Measurements from ENCODE around the gene CHST1. TPM values are rescaled to one million over a fixed set of nuclear protein-coding genes. Genes with fewer than 3 reads are reported as not detected.

CHST1 gene, protein sequence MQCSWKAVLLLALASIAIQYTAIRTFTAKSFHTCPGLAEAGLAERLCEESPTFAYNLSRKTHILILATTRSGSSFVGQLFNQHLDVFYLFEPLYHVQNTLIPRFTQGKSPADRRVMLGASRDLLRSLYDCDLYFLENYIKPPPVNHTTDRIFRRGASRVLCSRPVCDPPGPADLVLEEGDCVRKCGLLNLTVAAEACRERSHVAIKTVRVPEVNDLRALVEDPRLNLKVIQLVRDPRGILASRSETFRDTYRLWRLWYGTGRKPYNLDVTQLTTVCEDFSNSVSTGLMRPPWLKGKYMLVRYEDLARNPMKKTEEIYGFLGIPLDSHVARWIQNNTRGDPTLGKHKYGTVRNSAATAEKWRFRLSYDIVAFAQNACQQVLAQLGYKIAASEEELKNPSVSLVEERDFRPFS
- total RNA-seq = 19.0 and 43.4 TPM in 2 replicates

DNA sequence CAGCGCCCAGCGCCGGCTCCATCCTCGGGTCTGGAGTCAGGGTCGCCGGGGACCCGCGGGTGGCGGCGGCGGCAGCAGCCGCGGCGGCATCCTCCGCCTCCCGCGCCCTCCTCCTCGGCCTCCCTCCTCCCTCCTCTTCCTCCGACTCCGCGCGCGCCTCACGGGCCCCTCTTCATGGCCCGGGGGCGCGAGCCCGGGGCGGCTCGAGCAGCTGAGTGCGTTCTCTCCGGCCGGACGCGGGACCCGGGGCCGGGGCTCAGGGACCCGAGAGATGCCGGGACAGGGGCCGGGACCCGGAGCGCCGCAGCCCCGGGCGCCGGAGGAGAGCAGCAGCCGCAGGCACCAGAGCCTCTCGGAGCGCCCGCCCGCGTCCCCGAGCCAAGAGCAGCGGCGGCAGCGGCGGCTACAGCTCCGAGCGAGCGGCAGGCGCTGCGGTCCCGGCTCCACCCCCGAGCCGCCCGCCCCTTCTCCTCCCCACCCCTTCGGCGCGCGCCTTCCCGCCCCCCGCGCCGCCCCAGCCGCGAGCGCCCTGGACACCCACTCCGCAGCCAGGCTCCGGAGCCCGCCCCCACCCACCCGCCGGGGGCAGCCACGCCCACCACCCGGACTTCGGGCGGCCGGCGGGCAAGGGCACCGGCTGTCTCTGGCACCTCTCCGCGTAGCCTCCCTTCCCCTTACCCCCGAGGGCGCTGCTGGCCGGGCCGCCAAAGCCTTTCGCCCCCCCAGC is at the start of gene CHST1:
CHST1 (minus strand) TSS at position 417 of the 727 bp plus-strand sequence. CDS start 14,699 bp downstream, outside the sequence.

Other genes starting within 250 kb of the CHST1 start
- gene SLC35C1, start 139.5 kb upstream of the CHST1 start, total RNA-seq = 7.0 and 7.4 TPM in 2 replicates
- gene CRY2, start 181.9 kb upstream of the CHST1 start, total RNA-seq = 5.8 and 11.8 TPM in 2 replicates
- gene MAPK8IP1, start 220.0 kb upstream of the CHST1 start, total RNA-seq = 3.7 and 4.5 TPM in 2 replicates
- gene FREY1, start 241.6 kb upstream of the CHST1 start, total RNA-seq = 0.54 and 0.75 TPM in 2 replicates

All from endothelial cell of coronary artery (primary cell).